Neural progenitor cell (in vitro differentiated cells): Measurements from ENCODE around the gene FGF7. TPM values are rescaled to one million over a fixed set of nuclear protein-coding genes. Genes with fewer than 3 reads are reported as not detected.

Source experiments
- DNase-seq: peaks from one replicate; pipeline ENCODE4 v3.0.0-alpha.2; 2016; ENCODE audit warnings: low spot score
- H2AFZ ChIP-seq: fragments of 200-600 bp; sonication (generic); replicated peaks from 2 replicates; pipeline ENCODE4 v1.6.1; 2016; ENCODE audit warnings: antibody characterized with exemption
- H3F3A ChIP-seq: fragments of 200-600 bp; sonication (generic); 2 replicates; pipeline ENCODE4 v1.6.1; 2016; ENCODE audit warnings: antibody characterized with exemption, low read depth
- H3K27ac ChIP-seq: fragments of 200-600 bp; sonication (generic); 2 replicates; pipeline ENCODE4 v1.5.1; 2016; ENCODE audit warnings: mild to moderate bottlenecking
- H3K27me3 ChIP-seq: fragments of 200-600 bp; sonication (generic); 2 replicates; pipeline ENCODE4 v1.6.1; 2016; ENCODE audit warnings: mild to moderate bottlenecking, moderate library complexity
- H3K36me3 ChIP-seq: fragments of 200-600 bp; sonication (generic); 2 replicates; pipeline ENCODE4 v1.5.1; 2016
- H3K4me1 ChIP-seq: fragments of 200-600 bp; sonication (generic); 2 replicates; pipeline ENCODE4 v1.6.1; 2016; ENCODE audit warnings: mixed run types
- H3K4me2 ChIP-seq: fragments of 200-600 bp; sonication (generic); 2 replicates; pipeline ENCODE4 v1.6.1; 2016
- H3K4me3 ChIP-seq: fragments of 200-600 bp; sonication (generic); 2 replicates; pipeline ENCODE4 v1.5.1; 2016
- H3K79me2 ChIP-seq: fragments of 200-600 bp; sonication (generic); 2 replicates; pipeline ENCODE4 v1.6.1; 2016; ENCODE audit warnings: low read depth
- H3K9ac ChIP-seq: fragments of 200-600 bp; sonication (generic); 2 replicates; pipeline ENCODE4 v1.6.1; 2016
- H3K9me3 ChIP-seq: fragments of 200-600 bp; sonication (generic); 2 replicates; pipeline ENCODE4 v1.5.1; 2016; ENCODE audit warnings: low read depth
- H4K20me1 ChIP-seq: fragments of 200-600 bp; sonication (generic); 2 replicates; pipeline ENCODE4 v1.6.1; 2016; ENCODE audit warnings: low read depth
- H3K27ac Mint-ChIP-seq: 3 replicates; pipeline ENCODE4 v1.8.0; 2021; ENCODE audit warnings: mixed read lengths
- H3K27me3 Mint-ChIP-seq: 2 replicates; pipeline ENCODE4 v1.8.0; 2022; ENCODE audit warnings: low read depth, mild to moderate bottlenecking, inconsistent platforms, moderate library complexity, mixed read lengths; ENCODE audit not compliant: insufficient read depth
- H3K36me3 Mint-ChIP-seq: 3 replicates; pipeline ENCODE4 v1.8.0; 2021; ENCODE audit warnings: mixed read lengths
- H3K4me1 Mint-ChIP-seq: 3 replicates; pipeline ENCODE4 v1.8.0; 2021; ENCODE audit warnings: mixed read lengths
- H3K4me3 Mint-ChIP-seq: 3 replicates; pipeline ENCODE4 v1.8.0; 2021; ENCODE audit warnings: mild to moderate bottlenecking, moderate library complexity, mixed read lengths
- H3K9me3 Mint-ChIP-seq: 3 replicates; pipeline ENCODE4 v1.8.0; 2020; ENCODE audit warnings: mixed read lengths
- CTCF ChIP-seq: fragments of 200-600 bp; sonication (generic); IDR thresholded peaks from 2 replicates; pipeline ENCODE4 v1.5.1; 2017; ENCODE audit warnings: antibody characterized with exemption, mild to moderate bottlenecking
- EZH2 ChIP-seq: fragments of 200-600 bp; sonication (generic); IDR thresholded peaks from 2 replicates; pipeline ENCODE4 v1.6.1; 2017; ENCODE audit warnings: antibody characterized with exemption, mild to moderate bottlenecking, moderate library complexity
- EZH2phosphoT487 ChIP-seq: fragments of 200-600 bp; sonication (generic); IDR thresholded peaks from 2 replicates; pipeline ENCODE4 v1.6.1; 2017; ENCODE audit warnings: antibody characterized with exemption
- total RNA-seq: library from RNA; depleted of rRNA; stranded (reverse); fragments of >200 nt; gene quantifications from 2 replicates; pipeline ENCODE4 v1.2.3, GENCODE V29; 2015; ENCODE audit warnings: low replicate concordance

FGF7 gene
- total RNA-seq, 1 donor from 2014 or later = not detected

- H3K79me2 ChIP-seq = no peaks in the 10 kb centered on the region
- TF ChIP-seq EZH2phosphoT487 (no peak), EZH2 (no peak), CTCF (no peak)
- Mint-ChIP-seq H3K27me3 (no peaks in the 10 kb centered on the region), H3K9me3 (peaks cover 2% of the 10 kb centered on the region), H3K36me3 (no peaks in the 10 kb centered on the region), H3K4me3 (no peak overlapping the region), H3K27ac (no peak overlapping the region), H3K4me1 (no peaks in the 10 kb centered on the region)
- H3K36me3 ChIP-seq = no peaks in the 10 kb centered on the region
- H3K9ac ChIP-seq = no peak overlapping the region
- no peaks in the 10 kb centered on the region for H3K4me1 ChIP-seq
- H3F3A ChIP-seq = no peaks in the 10 kb centered on the region
- no peak overlapping the region for H2AFZ ChIP-seq
- H3K4me3 ChIP-seq = no peak overlapping the region
- peaks cover 3% of the 10 kb centered on the region for H3K9me3 ChIP-seq
- no peak for DNase-seq
- no peak overlapping the region for H3K4me2 ChIP-seq
- no peaks in the 10 kb centered on the region for H4K20me1 ChIP-seq
- H3K27me3 ChIP-seq = no peaks in the 10 kb centered on the region
- no peak overlapping the region for H3K27ac ChIP-seq
Observed at GRCh38 chr15:49530092-49530491, 107.0 kb downstream of the FGF7 start.

Other genes with a start within 250 kb of the FGF7 start
- gene FAM227B, start 197.6 kb downstream of the FGF7 start, total RNA-seq = 13.0 and 25.1 TPM in 2 replicates
- gene DTWD1, start 197.8 kb downstream of the FGF7 start, total RNA-seq = 48.6 and 66.0 TPM in 2 replicates